GM21447 (cell line): ENCODE measurements around the gene FBXO42.

Experiments used
- ATAC-seq: cut with Tn5 transposase; IDR thresholded peaks from one replicate; pipeline ENCODE4 v1.9.1; 2021; ENCODE audit not compliant: unreplicated experiment

The FBXO42 gene

GRCh38 chr1:16206547-16207317, 145.5 kb downstream of the FBXO42 start:
- peak; percentile 83 for ATAC-seq

DNA sequence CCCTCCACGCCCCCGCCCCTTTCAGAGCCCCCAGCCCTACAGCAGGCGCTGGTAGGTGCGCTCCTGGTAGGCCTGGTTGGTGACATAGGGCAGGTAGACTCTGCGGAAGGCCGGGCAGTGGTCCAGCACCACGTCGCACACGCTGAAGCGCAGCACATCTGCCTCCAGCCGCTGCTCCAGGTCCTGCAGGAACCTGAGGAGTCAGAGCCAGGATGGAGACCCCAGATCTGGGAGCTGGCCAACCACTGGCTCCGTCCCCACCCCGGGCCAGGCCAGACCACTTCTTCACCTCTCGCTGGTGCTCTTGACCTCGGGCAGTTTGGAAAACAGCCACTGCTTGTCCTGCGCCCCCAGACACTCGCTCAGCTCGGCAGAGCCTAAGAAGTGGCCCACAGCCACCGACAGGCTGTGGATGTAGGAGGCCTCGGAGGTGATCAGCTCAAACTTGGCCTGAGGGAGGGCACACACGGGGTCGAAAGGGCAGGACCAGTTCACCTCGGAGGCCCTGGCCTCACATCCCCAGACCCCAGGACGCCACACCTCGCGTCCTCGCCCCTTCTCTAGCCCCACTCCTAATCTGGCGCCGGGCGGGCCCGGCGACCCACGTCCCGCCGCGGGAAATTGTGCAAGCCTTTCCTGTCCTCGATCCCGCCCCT, 146.3 kb downstream of the FBXO42 start:
- peak; percentile 12 for ATAC-seq

DNA sequence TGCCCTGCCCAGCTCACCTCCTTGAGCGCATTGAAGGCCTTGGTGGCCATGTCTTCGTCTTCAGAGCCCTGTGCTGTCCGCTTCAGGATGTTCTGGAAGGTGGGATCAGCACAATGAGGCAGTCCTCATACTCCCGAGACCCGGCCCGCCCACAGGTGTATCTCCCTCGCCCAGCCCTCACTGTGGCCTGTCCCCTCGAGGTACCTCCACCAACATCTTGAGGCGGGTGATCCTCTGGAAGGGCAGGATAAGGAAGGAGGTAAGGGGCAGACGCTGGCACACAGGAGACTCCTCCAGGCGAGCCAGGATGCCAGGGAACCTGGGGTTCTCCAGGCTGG, 147.0 kb downstream of the FBXO42 start:
- no peak for ATAC-seq

DNA sequence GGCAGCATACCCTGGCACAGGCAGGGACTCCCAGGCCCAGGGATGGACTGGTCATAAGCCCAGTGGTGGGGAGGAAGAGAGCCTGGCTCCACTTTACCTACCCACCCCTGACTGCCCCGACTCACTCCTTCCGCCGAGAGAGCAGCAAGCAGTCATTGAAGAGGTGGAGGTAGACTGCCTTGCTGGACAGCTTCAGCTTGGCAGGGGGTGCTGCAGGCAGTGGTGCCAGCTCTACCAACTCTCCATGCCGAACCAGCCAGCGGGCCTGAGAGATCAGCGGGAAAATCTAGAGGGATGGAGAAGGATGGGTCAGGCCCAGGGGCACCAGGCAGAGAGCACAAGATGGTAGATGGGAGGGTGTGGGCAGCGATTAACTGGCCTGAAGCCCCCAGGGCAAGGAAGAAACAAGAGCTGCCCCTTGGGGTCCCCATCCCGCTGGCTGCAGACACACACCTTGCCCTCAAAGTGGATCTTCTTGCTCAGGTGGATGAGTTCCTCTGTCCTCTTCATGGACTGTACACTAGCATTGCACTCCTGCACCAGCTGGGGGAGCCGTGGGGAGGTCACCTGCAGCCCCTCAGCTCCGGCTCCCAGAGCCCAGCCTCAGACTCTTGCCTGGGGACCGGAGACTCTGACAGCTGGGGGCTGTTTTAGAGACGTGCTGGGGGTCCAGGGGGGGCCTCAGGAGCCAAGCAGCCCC, 147.5 kb downstream of the FBXO42 start:
- no peak for ATAC-seq

DNA sequence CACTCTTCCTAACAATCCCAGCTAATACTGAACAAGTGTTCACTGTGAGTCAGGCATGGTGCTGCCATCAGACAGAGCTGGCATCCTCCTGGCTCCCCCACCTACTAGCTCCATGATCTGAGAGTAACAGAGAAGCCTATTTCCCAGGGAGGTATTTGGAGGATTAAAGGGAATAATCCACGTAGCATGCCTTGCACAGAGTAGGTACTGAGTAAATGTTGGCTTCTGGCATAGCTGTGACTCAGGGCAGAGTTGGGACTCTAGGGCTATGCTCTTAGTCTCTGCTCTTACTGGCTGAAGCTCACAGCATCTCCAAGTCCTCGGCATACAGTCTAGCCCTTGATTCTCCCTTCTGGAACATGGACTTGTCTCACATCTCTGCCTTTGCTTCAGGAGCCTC, 148.1 kb downstream of the FBXO42 start:
- ATAC-seq: no peak

- no peak for ATAC-seq
These were observed 148.7 kb downstream of the FBXO42 start for GRCh38 chr1:16203550-16203949.

GRCh38 chr1:16202281-16203210, 149.7 kb downstream of the FBXO42 start:
- no peak for ATAC-seq

DNA sequence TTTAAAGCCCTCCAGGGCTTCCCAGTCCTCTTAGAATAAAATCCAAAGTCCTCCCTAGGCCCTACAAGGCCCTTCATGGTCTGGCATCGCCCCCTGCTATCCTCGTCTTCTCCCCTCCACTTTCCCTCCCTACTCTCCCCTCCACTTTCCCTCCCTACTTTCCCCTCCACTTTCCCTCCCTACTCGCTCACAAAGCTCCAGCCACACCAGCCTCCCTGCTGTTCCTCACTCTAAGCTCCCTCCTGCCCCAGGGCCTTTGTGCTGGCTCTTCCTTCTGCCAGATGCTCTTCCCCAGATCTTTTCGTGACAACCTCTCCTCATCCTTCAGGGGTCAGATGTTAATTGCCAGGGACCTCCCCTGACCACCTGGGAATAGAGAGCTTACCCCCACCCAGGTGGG, 152.6 kb downstream of the FBXO42 start:
- no peak for ATAC-seq

GRCh38 chr1:16199157-16199501, 153.2 kb downstream of the FBXO42 start:
- no peak for ATAC-seq

- no peak for ATAC-seq
These were observed 153.7 kb downstream of the FBXO42 start for GRCh38 chr1:16198444-16199156.

- ATAC-seq: no peak
These were observed 155.4 kb downstream of the FBXO42 start for GRCh38 chr1:16196874-16197273.
